ENCODE data around the gene SLC5A6. TPM values are rescaled to one million over a fixed set of nuclear protein-coding genes. Genes with fewer than 3 reads are reported as not detected.
"Not testable (repeated sequence)": the region's sequence is repeated elsewhere in the genome, so short reads cannot be mapped to it uniquely, and the experiment has no call there.

The SLC5A6 gene
- total RNA-seq, 1 donor from 2014 or later: 76.3 TPM

- Mint-ChIP-seq H3K9me3 (no peaks in the 10 kb centered on the region), H3K36me3 (no peaks in the 10 kb centered on the region), H3K27me3 (peaks cover 3% of the 10 kb centered on the region), H3K4me3 (no peak overlapping the region), H3K4me1 (ENCODE audit: unreplicated experiment) (no peaks in the 10 kb centered on the region), H3K27ac (no peak overlapping the region)
- no peak for TF ChIP-seq CTCF (conservative IDR thresholded peaks at IDR 0.05)
- DNase-seq (ENCODE audit: extremely low spot score, unreplicated experiment): no peak
These were observed 34.4 kb downstream of the SLC5A6 start for GRCh38 chr2:27177441-27178351.

- not testable (repeated sequence) for H3K4me3 Mint-ChIP-seq
These were observed 36.3 kb downstream of the SLC5A6 start for GRCh38 chr2:27175781-27176180.

GRCh38 chr2:27175330-27175729 is 36.7 kb downstream of the SLC5A6 start:
- no peak overlapping the region for H3K27ac Mint-ChIP-seq
- no peaks in the 10 kb centered on the region for H3K9me3 Mint-ChIP-seq
- TF ChIP-seq CTCF (conservative IDR thresholded peaks at IDR 0.05): no peak
- H3K36me3 Mint-ChIP-seq: no peaks in the 10 kb centered on the region
- DNase-seq (ENCODE audit: extremely low spot score, unreplicated experiment): no peak
- H3K4me3 Mint-ChIP-seq: no peak overlapping the region
- H3K4me1 Mint-ChIP-seq (ENCODE audit: unreplicated experiment): no peaks in the 10 kb centered on the region
- H3K27me3 Mint-ChIP-seq: peaks cover 6% of the 10 kb centered on the region

More at GRCh38 chr2:27175781-27176180, 36.3 kb downstream of the SLC5A6 start:
- H3K4me1 Mint-ChIP-seq (ENCODE audit: unreplicated experiment); H3K9me3 Mint-ChIP-seq; H3K36me3 Mint-ChIP-seq; DNase-seq (ENCODE audit: extremely low spot score, unreplicated experiment); H3K27me3 Mint-ChIP-seq; H3K27ac Mint-ChIP-seq: not testable (repeated sequence)

GRCh38 chr2:27174638-27175037 is 37.4 kb downstream of the SLC5A6 start:
- no peaks in the 10 kb centered on the region for H3K4me1 Mint-ChIP-seq (ENCODE audit: unreplicated experiment)
- no peak overlapping the region for H3K4me3 Mint-ChIP-seq
- DNase-seq (ENCODE audit: extremely low spot score, unreplicated experiment): no peak
- no peak overlapping the region for H3K27ac Mint-ChIP-seq
- H3K27me3 Mint-ChIP-seq: peaks cover 13% of the 10 kb centered on the region
- H3K9me3 Mint-ChIP-seq: no peaks in the 10 kb centered on the region
- TF ChIP-seq CTCF (conservative IDR thresholded peaks at IDR 0.05): no peak
- H3K36me3 Mint-ChIP-seq: no peaks in the 10 kb centered on the region

- Mint-ChIP-seq H3K27me3 (peaks cover 20% of the 10 kb centered on the region), H3K9me3 (no peaks in the 10 kb centered on the region), H3K4me3 (no peak overlapping the region), H3K4me1 (ENCODE audit: unreplicated experiment) (no peaks in the 10 kb centered on the region), H3K27ac (no peak overlapping the region), H3K36me3 (no peaks in the 10 kb centered on the region)
- TF ChIP-seq CTCF (conservative IDR thresholded peaks at IDR 0.05): no peak
- no peak for DNase-seq (ENCODE audit: extremely low spot score, unreplicated experiment)
These were observed 40.7 kb downstream of the SLC5A6 start for GRCh38 chr2:27171351-27171848.

- Mint-ChIP-seq H3K4me1 (ENCODE audit: unreplicated experiment) (no peaks in the 10 kb centered on the region), H3K36me3 (no peaks in the 10 kb centered on the region), H3K4me3 (no peak overlapping the region), H3K9me3 (no peaks in the 10 kb centered on the region), H3K27ac (no peak overlapping the region), H3K27me3 (peaks cover 20% of the 10 kb centered on the region)
- DNase-seq (ENCODE audit: extremely low spot score, unreplicated experiment): no peak
- no peak for TF ChIP-seq CTCF (conservative IDR thresholded peaks at IDR 0.05)
These were observed 41.3 kb downstream of the SLC5A6 start for GRCh38 chr2:27170581-27171337.
